ENCODE data around the gene CHTOP.

- TF ChIP-seq POLR2A (IDR thresholded peaks at IDR 0.05) (no peak), CTCF (IDR thresholded peaks at IDR 0.05) (no peak)
These were observed 2.5 kb upstream of the CHTOP start for GRCh38 chr1:153631047-153632022.

All from right lobe of liver (tissue), 4 donors.